Measurements from ENCODE around the gene CMKLR1.

DNA sequence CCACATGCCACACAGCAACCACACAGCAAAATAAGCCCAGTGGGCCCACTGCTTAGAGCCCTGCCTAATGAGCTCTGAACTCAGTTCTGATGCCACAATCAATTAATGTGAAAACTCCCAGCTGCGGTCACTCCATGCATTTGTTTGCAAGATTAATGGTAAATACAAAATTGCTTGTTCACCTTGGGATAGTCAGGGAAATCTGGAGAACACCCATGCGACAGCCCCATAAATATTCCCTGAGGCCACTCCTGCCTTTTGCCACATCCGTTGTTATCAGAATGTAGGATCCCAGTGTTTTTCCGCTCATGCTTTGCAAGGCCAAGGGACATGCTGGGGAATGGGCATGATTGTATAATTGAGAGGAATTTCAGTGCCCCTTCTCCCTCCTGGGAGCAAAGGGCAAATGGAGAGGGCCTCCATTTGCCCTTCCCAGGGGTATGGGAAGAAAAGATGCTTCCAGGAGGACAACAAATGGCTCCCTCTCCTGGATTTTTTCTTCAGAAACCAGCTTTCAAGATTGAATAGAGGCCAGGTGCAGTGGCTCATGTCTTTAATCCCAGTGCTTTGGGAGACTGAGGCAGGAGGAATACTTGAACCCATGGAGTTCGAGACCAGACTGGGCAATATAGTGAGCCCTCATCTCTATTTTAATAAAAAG lies 30.8 kb upstream of the CMKLR1 start:
- no peak for TF ChIP-seq CTCF (IDR thresholded peaks at IDR 0.05; ENCODE audit: low read length)
- TF ChIP-seq EZH2 (IDR thresholded peaks at IDR 0.05; ENCODE audit: borderline replicate concordance, low read length), result no peak
